ENCODE results near the gene CTSL. TPM values are rescaled to one million over a fixed set of nuclear protein-coding genes. Genes with fewer than 3 reads are reported as not detected.

Gene CTSL
- total and polyA plus RNA-seq, 2 experiments from 2014 or later = 97.0 to 137 TPM

GRCh38 chr9:87717456-87717855, 8.5 kb upstream of the CTSL start:
- Histone ChIP-seq H3K4me1 (ENCODE audit: low read depth) (no peaks in the 10 kb centered on the region), H3K36me3 (no peaks in the 10 kb centered on the region), H3K9me3 (ENCODE audit: low read depth) (no peaks in the 10 kb centered on the region), H3K27ac (no peak overlapping the region), H3K27me3 (no peaks in the 10 kb centered on the region), H3K4me3 (no peak overlapping the region)
- no peak for DNase-seq (ENCODE audit: low read depth in 1 of 2, low spot score in 1 of 2)
- no peak for TF ChIP-seq CTCF (IDR thresholded peaks at IDR 0.05; ENCODE audit: low read depth, low read length)

GRCh38 chr9:87718231-87718630, 7.7 kb upstream of the CTSL start:
- no peaks in the 10 kb centered on the region for H3K9me3 ChIP-seq (ENCODE audit: low read depth)
- no peaks in the 10 kb centered on the region for H3K27me3 ChIP-seq
- TF ChIP-seq CTCF (IDR thresholded peaks at IDR 0.05; ENCODE audit: low read depth, low read length) = no peak
- no peaks in the 10 kb centered on the region for H3K36me3 ChIP-seq
- no peak overlapping the region for H3K4me3 ChIP-seq
- no peaks in the 10 kb centered on the region for H3K4me1 ChIP-seq (ENCODE audit: low read depth)
- DNase-seq (ENCODE audit: low read depth in 1 of 2, low spot score in 1 of 2) = no peak
- H3K27ac ChIP-seq = no peak overlapping the region

GRCh38 chr9:87718852-87719612, 6.9 kb upstream of the CTSL start:
- Histone ChIP-seq H3K9me3 (ENCODE audit: low read depth) (no peaks in the 10 kb centered on the region), H3K4me1 (ENCODE audit: low read depth) (no peaks in the 10 kb centered on the region), H3K27me3 (no peaks in the 10 kb centered on the region), H3K27ac (no peak overlapping the region), H3K4me3 (no peak overlapping the region), H3K36me3 (no peaks in the 10 kb centered on the region)
- no peak for DNase-seq (ENCODE audit: low read depth in 1 of 2, low spot score in 1 of 2)
- TF ChIP-seq CTCF (IDR thresholded peaks at IDR 0.05; ENCODE audit: low read depth, low read length) = no peak

GRCh38 chr9:87720173-87720572, 5.7 kb upstream of the CTSL start:
- H3K4me3 ChIP-seq = no peak overlapping the region
- no peak for DNase-seq (ENCODE audit: low read depth in 1 of 2, low spot score in 1 of 2)
- H3K27ac ChIP-seq = no peak overlapping the region
- no peaks in the 10 kb centered on the region for H3K36me3 ChIP-seq
- no peak for TF ChIP-seq CTCF (IDR thresholded peaks at IDR 0.05; ENCODE audit: low read depth, low read length)
- H3K9me3 ChIP-seq (ENCODE audit: low read depth) = no peaks in the 10 kb centered on the region
- H3K27me3 ChIP-seq = no peaks in the 10 kb centered on the region
- H3K4me1 ChIP-seq (ENCODE audit: low read depth) = no peaks in the 10 kb centered on the region

- no peak for DNase-seq (ENCODE audit: low read depth in 1 of 2, low spot score in 1 of 2)
- Histone ChIP-seq H3K9me3 (ENCODE audit: low read depth) (no peaks in the 10 kb centered on the region), H3K4me3 (no peak overlapping the region), H3K4me1 (ENCODE audit: low read depth) (no peaks in the 10 kb centered on the region), H3K27me3 (no peaks in the 10 kb centered on the region), H3K36me3 (no peaks in the 10 kb centered on the region), H3K27ac (no peak overlapping the region)
- no peak for TF ChIP-seq CTCF (IDR thresholded peaks at IDR 0.05; ENCODE audit: low read depth, low read length)
These were observed 3.4 kb upstream of the CTSL start for GRCh38 chr9:87722393-87723088.

Measured in cardiac muscle cell (in vitro differentiated cells and primary cell).